HG03342 (cell line): ENCODE measurements around the gene NDUFA6.
"Not testable (repeated sequence)": the region's sequence is repeated elsewhere in the genome, so short reads cannot be mapped to it uniquely, and the experiment has no call there.

Experiments
- ATAC-seq: cut with Tn5 transposase; IDR thresholded peaks from one replicate; pipeline ENCODE4 v1.9.1; 2021; ENCODE audit warnings: mild to moderate bottlenecking, moderate library complexity; ENCODE audit not compliant: unreplicated experiment

NDUFA6 gene

GRCh38 chr22:42114721-42115120 is 24.1 kb upstream of the NDUFA6 start:
- ATAC-seq = no peak

GRCh38 chr22:42112793-42113192 is 22.2 kb upstream of the NDUFA6 start:
- ATAC-seq = not testable (repeated sequence)

- no peak for ATAC-seq
Observed at GRCh38 chr22:42111798-42112197, 21.2 kb upstream of the NDUFA6 start.

GRCh38 chr22:42108848-42109247 is 18.3 kb upstream of the NDUFA6 start:
- ATAC-seq = no peak

- ATAC-seq = not testable (repeated sequence)
Observed at GRCh38 chr22:42104332-42104860, 13.8 kb upstream of the NDUFA6 start.

GRCh38 chr22:42101199-42101598 is 10.6 kb upstream of the NDUFA6 start:
- no peak for ATAC-seq

GRCh38 chr22:42091455-42091782 is 847 bp upstream of the NDUFA6 start:
- ATAC-seq = no peak

GRCh38 chr22:42086051-42086450 is 4.5 kb downstream of the NDUFA6 start:
- no peak for ATAC-seq

GRCh38 chr22:42084874-42085273 is 5.7 kb downstream of the NDUFA6 start:
- no peak for ATAC-seq

- ATAC-seq = no peak
Observed at GRCh38 chr22:42083119-42083518, 7.5 kb downstream of the NDUFA6 start.

- ATAC-seq = no peak
Observed at GRCh38 chr22:42080287-42080686, 10.3 kb downstream of the NDUFA6 start.

- peak; percentile 78 for ATAC-seq
Observed at GRCh38 chr22:42079319-42080251, 11.0 kb downstream of the NDUFA6 start, which contains the start of gene SMDT1. Gene SMDT1, plus strand, starts transcription at chr22:42079700. Its CDS starts 69 bp downstream, at chr22:42079769.

GRCh38 chr22:42078469-42079318 is 11.9 kb downstream of the NDUFA6 start:
- ATAC-seq = no peak

GRCh38 chr22:42077486-42078125 is 13.0 kb downstream of the NDUFA6 start:
- no peak for ATAC-seq

- ATAC-seq = no peak
Observed at GRCh38 chr22:42076764-42077485, 13.6 kb downstream of the NDUFA6 start.

GRCh38 chr22:42074846-42075676 is 15.5 kb downstream of the NDUFA6 start:
- no peak for ATAC-seq

- ATAC-seq = no peak
Observed at GRCh38 chr22:42074132-42074811, 16.3 kb downstream of the NDUFA6 start, which contains the start of gene PHETA2. Gene PHETA2, plus strand, starts transcription at chr22:42074248. Its CDS starts 3,046 bp downstream, at chr22:42077294.

- no peak for ATAC-seq
Observed at GRCh38 chr22:42073621-42074041, 16.9 kb downstream of the NDUFA6 start.
